Astrocyte (in vitro differentiated cells and primary cell): ENCODE measurements around the gene OR2V1. TPM values are rescaled to one million over a fixed set of nuclear protein-coding genes. Genes with fewer than 3 reads are reported as not detected.

Experiments
- DNase-seq: peaks from one replicate; pipeline ENCODE4 v3.0.0-alpha.2; 2010; ENCODE audit warnings: low read depth
- FAIRE-seq: peaks from 2 replicates; lab custom pipeline; 2011; peaks lifted over from hg19 to GRCh38; lab: Jason Lieb, UNC
- H2AFZ ChIP-seq: 2 replicates; pipeline ENCODE4 v1.6.0; 2012; ENCODE audit warnings: low read depth, low read length, inconsistent platforms
- H3K27ac ChIP-seq: 2 replicates; pipeline ENCODE4 v1.5.1; 2011; ENCODE audit warnings: low read depth, low read length, inconsistent platforms
- H3K27me3 ChIP-seq: 2 replicates; pipeline ENCODE4 v1.6.0; 2011; ENCODE audit warnings: low read length, inconsistent platforms; ENCODE audit not compliant: insufficient read depth
- H3K36me3 ChIP-seq: 2 replicates; pipeline ENCODE4 v1.5.1; 2011; ENCODE audit warnings: low read length, inconsistent platforms; ENCODE audit not compliant: insufficient read depth
- H3K4me1 ChIP-seq: 2 replicates; pipeline ENCODE4 v1.5.1; 2011; ENCODE audit warnings: low read length, inconsistent platforms; ENCODE audit not compliant: insufficient read depth
- H3K4me2 ChIP-seq: 2 replicates; pipeline ENCODE4 v1.6.0; 2012; ENCODE audit warnings: low read length, inconsistent platforms
- H3K4me3 ChIP-seq: 2 replicates; pipeline ENCODE4 v1.5.1; 2011; ENCODE audit warnings: low read depth, mild to moderate bottlenecking, low read length, inconsistent platforms; ENCODE audit not compliant: insufficient read depth
- H3K79me2 ChIP-seq: 2 replicates; pipeline ENCODE4 v1.6.0; 2012; ENCODE audit warnings: mild to moderate bottlenecking, low read length, inconsistent platforms; ENCODE audit not compliant: insufficient read depth
- H3K9ac ChIP-seq: 2 replicates; pipeline ENCODE4 v1.6.0; 2012; ENCODE audit warnings: mild to moderate bottlenecking, low read length, inconsistent platforms
- H3K9me3 ChIP-seq: 2 replicates; pipeline ENCODE4 v1.5.1; 2012; ENCODE audit warnings: low read depth, mild to moderate bottlenecking, low read length, inconsistent platforms; ENCODE audit not compliant: insufficient read depth
- H4K20me1 ChIP-seq: 2 replicates; pipeline ENCODE4 v1.6.0; 2012; ENCODE audit warnings: low read length, inconsistent platforms; ENCODE audit not compliant: insufficient read depth
- H3K27ac Mint-ChIP-seq: one replicate; pipeline ENCODE4 v1.8.0; 2021; ENCODE audit warnings: mild to moderate bottlenecking, mixed read lengths; ENCODE audit not compliant: unreplicated experiment
- H3K27me3 Mint-ChIP-seq: one replicate; pipeline ENCODE4 v1.8.0; 2021; ENCODE audit warnings: low read depth, mixed read lengths; ENCODE audit not compliant: unreplicated experiment
- H3K36me3 Mint-ChIP-seq: one replicate; pipeline ENCODE4 v1.8.0; 2021; ENCODE audit warnings: low read depth, mixed read lengths; ENCODE audit not compliant: unreplicated experiment
- H3K4me1 Mint-ChIP-seq: one replicate; pipeline ENCODE4 v1.8.0; 2021; ENCODE audit warnings: low read depth, mixed read lengths; ENCODE audit not compliant: unreplicated experiment
- H3K4me3 Mint-ChIP-seq: one replicate; pipeline ENCODE4 v1.8.0; 2021; ENCODE audit warnings: mild to moderate bottlenecking, moderate library complexity, mixed read lengths; ENCODE audit not compliant: unreplicated experiment
- H3K9me3 Mint-ChIP-seq: one replicate; pipeline ENCODE4 v1.8.0; 2021; ENCODE audit warnings: mild to moderate bottlenecking, mixed read lengths; ENCODE audit not compliant: unreplicated experiment
- EZH2 ChIP-seq: IDR thresholded peaks from 2 replicates; pipeline ENCODE4 v1.6.1; 2012; ENCODE audit warnings: mild to moderate bottlenecking, low read length, inconsistent platforms; ENCODE audit not compliant: insufficient read depth
- total RNA-seq: library from RNA; stranded (reverse); gene quantifications from 2 replicates; pipeline ENCODE4 v1.2.1, GENCODE V29; 2021
- TF ChIP-seq, protein P1 (sequence below): IDR thresholded peaks from 2 replicates; pipeline ENCODE4 v1.5.1; 2011; ENCODE audit warnings: low read depth, mild to moderate bottlenecking, inconsistent platforms, low read length, moderate library complexity; ENCODE audit not compliant: insufficient read depth

The OR2V1 gene
- total RNA-seq, 1 donor from 2014 or later: not detected

- Mint-ChIP-seq H3K27ac (no peak overlapping the region), H3K4me1 (no peaks in the 10 kb centered on the region), H3K36me3 (peaks cover 2% of the 10 kb centered on the region), H3K4me3 (no peak overlapping the region), H3K27me3 (peaks cover 52% of the 10 kb centered on the region), H3K9me3 (peaks cover 2% of the 10 kb centered on the region)
- H3K9me3 ChIP-seq: no peaks in the 10 kb centered on the region
- no peak overlapping the region for H3K4me3 ChIP-seq
- DNase-seq: no peak
- H3K27ac ChIP-seq: no peak overlapping the region
- H3K9ac ChIP-seq: no peak overlapping the region
- H3K4me1 ChIP-seq: no peaks in the 10 kb centered on the region
- H2AFZ ChIP-seq: no peak overlapping the region
- no peak for FAIRE-seq
- TF ChIP-seq, protein P1, sequence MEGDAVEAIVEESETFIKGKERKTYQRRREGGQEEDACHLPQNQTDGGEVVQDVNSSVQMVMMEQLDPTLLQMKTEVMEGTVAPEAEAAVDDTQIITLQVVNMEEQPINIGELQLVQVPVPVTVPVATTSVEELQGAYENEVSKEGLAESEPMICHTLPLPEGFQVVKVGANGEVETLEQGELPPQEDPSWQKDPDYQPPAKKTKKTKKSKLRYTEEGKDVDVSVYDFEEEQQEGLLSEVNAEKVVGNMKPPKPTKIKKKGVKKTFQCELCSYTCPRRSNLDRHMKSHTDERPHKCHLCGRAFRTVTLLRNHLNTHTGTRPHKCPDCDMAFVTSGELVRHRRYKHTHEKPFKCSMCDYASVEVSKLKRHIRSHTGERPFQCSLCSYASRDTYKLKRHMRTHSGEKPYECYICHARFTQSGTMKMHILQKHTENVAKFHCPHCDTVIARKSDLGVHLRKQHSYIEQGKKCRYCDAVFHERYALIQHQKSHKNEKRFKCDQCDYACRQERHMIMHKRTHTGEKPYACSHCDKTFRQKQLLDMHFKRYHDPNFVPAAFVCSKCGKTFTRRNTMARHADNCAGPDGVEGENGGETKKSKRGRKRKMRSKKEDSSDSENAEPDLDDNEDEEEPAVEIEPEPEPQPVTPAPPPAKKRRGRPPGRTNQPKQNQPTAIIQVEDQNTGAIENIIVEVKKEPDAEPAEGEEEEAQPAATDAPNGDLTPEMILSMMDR: no peak
- TF ChIP-seq EZH2: no peak
- no peak overlapping the region for H3K4me2 ChIP-seq
- no peaks in the 10 kb centered on the region for H3K79me2 ChIP-seq
- H3K36me3 ChIP-seq: no peaks in the 10 kb centered on the region
- H4K20me1 ChIP-seq: no peaks in the 10 kb centered on the region
- peaks cover 2% of the 10 kb centered on the region for H3K27me3 ChIP-seq
Observed at GRCh38 chr5:181152406-181152805, 21.4 kb upstream of the OR2V1 start.

DNA sequence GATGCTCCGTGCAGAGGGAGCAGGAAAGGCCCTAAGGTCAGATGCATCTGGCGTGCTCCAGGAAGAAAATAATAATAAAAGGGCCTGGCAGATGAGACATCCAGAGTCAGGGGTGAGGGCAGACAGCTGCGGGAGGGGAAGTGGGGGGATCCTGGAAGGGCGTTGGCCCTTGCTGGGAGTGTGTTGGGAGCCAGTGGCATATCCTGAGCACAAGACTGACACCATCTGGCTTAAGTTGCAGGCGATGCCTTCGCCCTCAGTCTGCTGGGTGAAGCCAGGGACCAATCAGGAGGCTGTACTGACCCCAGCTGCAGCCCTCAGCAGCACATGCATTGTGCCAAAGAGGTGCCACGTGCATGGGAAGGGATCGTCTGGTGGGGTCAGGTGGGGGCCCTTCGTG, 20.2 kb upstream of the OR2V1 start:
- peaks cover 52% of the 10 kb centered on the region for H3K27me3 Mint-ChIP-seq
- H3K4me3 Mint-ChIP-seq: no peak overlapping the region
- H3K27ac Mint-ChIP-seq: no peak overlapping the region
- no peaks in the 10 kb centered on the region for H3K79me2 ChIP-seq
- H2AFZ ChIP-seq: no peak overlapping the region
- no peak for DNase-seq
- no peak for FAIRE-seq
- TF ChIP-seq, protein P1: no peak
- TF ChIP-seq EZH2: no peak
- H4K20me1 ChIP-seq: no peaks in the 10 kb centered on the region
- no peak overlapping the region for H3K27ac ChIP-seq
- H3K36me3 ChIP-seq: no peaks in the 10 kb centered on the region
- no peaks in the 10 kb centered on the region for H3K9me3 ChIP-seq
- H3K27me3 ChIP-seq: no peaks in the 10 kb centered on the region
- no peaks in the 10 kb centered on the region for H3K4me1 ChIP-seq
- H3K4me1 Mint-ChIP-seq: no peaks in the 10 kb centered on the region
- peaks cover 2% of the 10 kb centered on the region for H3K9me3 Mint-ChIP-seq
- no peak overlapping the region for H3K4me3 ChIP-seq
- H3K4me2 ChIP-seq: no peak overlapping the region
- H3K36me3 Mint-ChIP-seq: peaks cover 2% of the 10 kb centered on the region
- no peak overlapping the region for H3K9ac ChIP-seq

DNA sequence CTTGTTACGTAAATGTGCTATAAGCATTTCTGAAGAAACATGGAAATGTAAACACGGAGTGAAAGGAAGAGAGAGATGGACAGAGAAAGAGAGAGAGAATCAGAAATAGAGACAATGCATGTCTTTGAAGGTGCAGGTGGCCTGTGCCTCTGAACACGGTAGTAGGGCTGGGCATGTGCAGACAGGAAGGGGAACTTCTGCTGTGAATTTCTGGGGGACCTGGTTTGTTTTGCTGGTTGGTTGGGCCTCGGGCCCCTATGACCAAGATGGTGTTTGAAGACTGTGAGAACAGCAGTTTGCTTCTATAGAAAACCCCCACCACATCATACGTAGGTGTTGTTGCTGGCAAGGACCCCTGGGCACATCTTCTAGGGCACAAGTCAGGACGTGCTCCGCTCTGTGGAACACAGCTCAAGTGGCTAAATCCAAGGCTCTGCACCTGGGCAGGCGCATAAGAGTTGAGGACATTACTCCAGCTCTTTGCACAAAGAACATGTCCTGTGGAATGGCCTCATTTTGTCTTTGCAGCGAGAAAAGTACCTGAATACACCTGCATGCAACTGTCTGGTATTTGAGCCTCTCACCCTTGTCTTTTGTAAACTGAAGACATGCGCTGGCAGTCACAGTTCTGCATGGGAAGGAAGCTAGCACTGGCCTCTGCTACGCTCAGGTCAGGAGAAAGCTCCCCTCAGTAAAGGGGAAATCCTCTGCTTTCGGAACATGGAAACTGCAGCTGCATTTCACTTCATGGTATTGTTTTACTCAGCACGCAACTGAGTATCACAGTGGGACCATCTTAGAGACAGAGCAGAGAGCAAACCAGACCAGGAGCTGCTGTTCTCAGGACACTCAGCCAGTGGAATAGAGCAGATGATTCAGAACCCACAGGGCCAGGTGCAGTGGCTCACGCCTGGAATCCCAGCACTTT, 19.1 kb upstream of the OR2V1 start:
- Histone ChIP-seq H3K9ac (no peak overlapping the region), H3K4me1 (no peaks in the 10 kb centered on the region), H3K79me2 (no peaks in the 10 kb centered on the region), H3K4me2 (no peak overlapping the region), H3K27me3 (no peaks in the 10 kb centered on the region), H2AFZ (no peak overlapping the region), H3K4me3 (no peak overlapping the region), H4K20me1 (no peaks in the 10 kb centered on the region), H3K36me3 (no peaks in the 10 kb centered on the region), H3K27ac (no peak overlapping the region), H3K9me3 (no peaks in the 10 kb centered on the region)
- FAIRE-seq (no peak), DNase-seq (no peak)
- Mint-ChIP-seq H3K9me3 (no peaks in the 10 kb centered on the region), H3K36me3 (peaks cover 2% of the 10 kb centered on the region), H3K4me1 (no peaks in the 10 kb centered on the region), H3K27me3 (peaks cover 45% of the 10 kb centered on the region), H3K27ac (no peak overlapping the region), H3K4me3 (no peak overlapping the region)
- TF ChIP-seq, protein P1: no peak
- TF ChIP-seq EZH2: no peak
